NCI-H1694 treated with DMSO at 0.1 percent for 48 hours (cell line): ENCODE results near the gene GRID1.
"Not testable (repeated sequence)": the region's sequence is repeated elsewhere in the genome, so short reads cannot be mapped to it uniquely, and the experiment has no call there.

ENCODE experiments used
- DNase-seq: peaks from one replicate; lab custom pipeline; 2025; lab: John Stamatoyannopoulos, UW

Gene GRID1

DNA sequence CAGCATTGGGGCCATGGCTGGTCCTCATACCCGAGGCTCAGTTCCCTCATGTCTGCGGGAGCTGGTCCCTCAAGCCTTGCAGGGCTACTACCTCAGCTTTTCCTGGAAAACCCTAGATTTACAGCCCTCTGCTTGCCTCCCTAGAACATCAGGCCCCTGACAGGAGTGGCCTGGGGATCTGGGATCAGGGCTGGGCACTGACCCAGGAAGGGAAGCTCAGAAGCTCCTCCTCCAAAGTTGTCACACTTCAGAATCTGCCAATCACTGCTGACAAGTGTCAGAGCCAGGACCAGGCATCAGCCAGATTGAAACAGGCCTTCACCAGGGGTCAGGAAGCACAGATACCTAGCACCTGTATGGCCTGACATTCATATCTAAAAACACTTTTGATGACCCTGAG, 115.2 kb downstream of the GRID1 start:
- DNase-seq, result no peak

GRCh38 chr10:86250399-86250798, 116.2 kb downstream of the GRID1 start:
- DNase-seq, result no peak

DNA sequence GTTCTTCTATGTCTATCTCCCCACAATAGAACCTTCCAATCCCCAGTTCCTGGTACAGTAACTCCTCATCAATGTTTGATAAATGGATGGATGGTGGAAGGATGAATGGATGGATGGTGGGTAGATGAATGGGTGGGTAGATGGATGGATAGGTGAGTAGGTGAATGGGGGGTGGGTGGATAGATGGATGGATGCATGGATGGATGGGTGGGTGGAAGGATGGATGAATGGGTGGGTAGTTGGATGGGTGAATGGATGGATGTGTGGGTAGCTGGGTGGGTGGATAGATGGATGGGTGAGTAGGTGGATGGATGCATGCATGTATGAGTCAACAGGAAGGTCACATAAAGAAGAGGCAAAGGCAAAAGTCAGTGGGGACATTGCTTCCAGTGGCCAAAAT, 116.8 kb downstream of the GRID1 start:
- no peak for DNase-seq

DNA sequence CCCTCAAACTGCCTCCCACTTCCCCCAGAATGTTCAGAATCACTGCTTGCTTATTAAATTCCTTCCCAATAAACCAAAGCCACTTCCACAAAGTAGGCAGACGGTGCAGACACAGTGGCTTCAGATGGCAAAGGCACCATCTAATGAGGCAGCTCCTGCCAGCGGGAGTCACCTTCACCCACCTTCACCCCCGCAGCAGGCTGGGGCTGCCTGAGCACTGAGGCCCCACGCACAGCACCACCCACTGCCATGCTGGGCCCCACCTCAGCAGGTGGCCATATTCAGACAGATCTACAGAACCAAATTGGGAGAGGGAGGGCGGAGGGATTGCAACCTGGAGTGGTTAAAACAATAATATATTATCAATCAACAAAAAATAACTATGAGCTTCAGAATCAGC, 118.5 kb downstream of the GRID1 start:
- no peak for DNase-seq

DNA sequence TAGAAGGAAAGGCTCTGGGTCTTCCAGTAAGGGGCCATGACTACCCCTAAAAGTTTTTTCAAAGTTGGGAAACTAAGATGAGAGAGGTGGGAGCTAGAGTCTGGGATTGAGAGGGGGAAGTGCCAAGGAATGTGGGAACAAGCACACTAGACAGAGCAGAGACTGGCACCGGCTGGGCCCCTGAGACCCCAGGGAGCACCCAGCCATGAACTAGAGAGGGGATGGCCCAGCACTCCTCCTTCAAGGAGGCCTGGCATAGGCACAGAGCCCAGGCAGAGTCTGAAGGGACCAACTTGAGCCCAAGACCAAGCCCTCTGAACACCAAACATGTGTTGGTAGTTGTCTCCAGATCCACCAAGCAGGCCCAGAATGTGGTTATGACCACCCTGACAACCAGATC, 119.0 kb downstream of the GRID1 start:
- no peak for DNase-seq

- no peak for DNase-seq
Observed at GRCh38 chr10:86247073-86247472, 119.5 kb downstream of the GRID1 start.

- no peak for DNase-seq
Observed at GRCh38 chr10:86246279-86246940, 120.2 kb downstream of the GRID1 start.

- no peak for DNase-seq
Observed at GRCh38 chr10:86245015-86245394, 121.6 kb downstream of the GRID1 start.

DNA sequence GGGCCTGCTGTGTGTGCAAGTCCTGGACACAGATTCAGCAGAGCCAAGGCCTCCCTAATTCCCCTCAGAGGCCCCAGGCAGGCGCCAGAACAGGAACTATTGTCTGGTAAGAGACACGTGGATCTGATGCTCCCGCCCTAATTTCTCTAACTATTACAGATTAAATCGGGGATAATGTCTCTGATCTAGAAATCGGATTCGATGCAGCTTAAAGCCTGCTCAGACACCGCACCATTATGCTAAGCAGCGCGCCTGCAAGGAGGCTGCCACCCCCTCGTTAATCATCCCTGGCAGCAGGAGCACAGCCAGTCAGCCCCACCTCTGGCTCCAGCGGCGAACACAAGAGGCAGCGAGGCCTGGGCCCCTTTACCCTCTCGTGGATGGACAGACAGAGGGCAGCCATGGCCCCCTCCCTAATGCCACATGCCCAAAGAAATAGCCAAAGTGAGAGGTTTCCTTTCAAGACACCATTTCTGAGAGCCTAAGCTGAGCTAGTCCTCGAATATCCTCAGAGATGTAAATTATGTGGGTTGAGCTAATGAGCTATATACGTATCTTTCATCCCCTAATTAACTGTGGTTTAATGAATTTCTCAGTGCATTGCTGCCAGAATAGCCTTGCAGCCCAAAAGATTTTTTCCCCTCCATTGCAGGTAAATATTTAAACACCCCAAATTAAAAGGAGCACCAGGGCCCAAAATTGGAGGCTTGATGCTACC, 122.1 kb downstream of the GRID1 start:
- DNase-seq, result no peak

DNA sequence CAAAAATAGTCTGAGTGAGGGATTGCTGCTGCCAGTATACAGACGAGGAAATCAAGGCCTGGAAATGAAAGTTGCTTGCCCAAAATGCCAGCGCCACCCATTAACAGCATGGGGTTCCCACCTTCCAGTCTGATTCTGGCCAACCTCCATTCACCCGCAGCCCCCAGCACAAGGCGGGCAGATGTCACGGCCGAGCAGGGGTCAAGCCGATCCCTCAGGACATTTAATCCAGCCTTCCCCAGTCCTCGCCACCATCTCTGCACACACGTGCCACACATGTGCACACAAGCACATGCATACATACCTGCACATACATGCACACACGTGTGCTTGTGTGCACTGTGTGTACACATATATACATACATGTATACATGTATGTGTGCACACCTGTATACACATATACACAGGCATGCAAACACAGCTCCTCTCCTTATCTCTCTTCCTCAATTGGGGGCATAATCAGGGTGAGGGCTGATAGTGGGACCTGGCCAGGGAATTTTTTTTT, 122.9 kb downstream of the GRID1 start:
- DNase-seq, result no peak

GRCh38 chr10:86242761-86243160, 123.8 kb downstream of the GRID1 start:
- DNase-seq, result no peak

GRCh38 chr10:86238089-86238488, 128.5 kb downstream of the GRID1 start:
- DNase-seq, result not testable (repeated sequence)

- DNase-seq, result no peak
Observed at GRCh38 chr10:86234541-86235270, 131.9 kb downstream of the GRID1 start.

- no peak for DNase-seq
Observed at GRCh38 chr10:86234107-86234506, 132.5 kb downstream of the GRID1 start.

DNA sequence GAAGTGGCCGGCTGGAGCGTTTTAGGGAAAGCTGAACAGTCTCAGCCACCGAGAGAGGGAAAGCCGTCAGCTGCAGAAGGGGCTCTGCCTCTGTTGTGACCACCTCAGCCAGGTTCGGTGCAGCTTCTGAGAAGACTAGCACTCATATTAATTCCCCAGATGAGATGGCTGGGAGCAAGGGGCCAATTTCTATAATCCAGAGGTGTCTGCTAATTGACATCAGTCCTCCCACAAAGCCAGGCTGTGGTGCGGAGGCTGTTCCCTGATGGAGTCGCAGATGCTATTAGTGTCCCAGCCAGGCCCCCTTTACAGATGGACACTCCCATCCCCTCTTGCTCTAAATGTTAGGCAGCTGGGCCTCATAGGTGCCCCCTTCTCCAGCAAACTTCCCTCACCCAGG, 133.5 kb downstream of the GRID1 start:
- no peak for DNase-seq

DNA sequence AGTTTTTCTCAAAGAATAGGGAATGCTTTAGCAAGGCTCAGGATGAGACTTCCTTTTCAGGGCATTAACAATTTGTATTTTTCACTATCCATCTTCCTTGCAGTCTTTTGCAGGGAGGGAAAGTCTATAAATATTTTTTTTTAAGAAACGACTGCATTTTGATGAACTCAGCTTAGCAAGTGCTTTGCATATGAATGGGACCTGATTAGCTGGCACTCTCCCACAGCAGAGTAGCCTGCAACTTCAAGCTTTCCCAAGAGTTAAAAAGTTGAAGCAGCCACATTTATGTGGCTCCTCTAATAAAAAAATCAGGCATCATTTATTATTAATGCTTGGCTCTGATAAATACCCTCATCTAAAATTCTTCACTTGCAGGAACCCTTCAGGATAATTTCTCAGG, 134.0 kb downstream of the GRID1 start:
- no peak for DNase-seq

DNA sequence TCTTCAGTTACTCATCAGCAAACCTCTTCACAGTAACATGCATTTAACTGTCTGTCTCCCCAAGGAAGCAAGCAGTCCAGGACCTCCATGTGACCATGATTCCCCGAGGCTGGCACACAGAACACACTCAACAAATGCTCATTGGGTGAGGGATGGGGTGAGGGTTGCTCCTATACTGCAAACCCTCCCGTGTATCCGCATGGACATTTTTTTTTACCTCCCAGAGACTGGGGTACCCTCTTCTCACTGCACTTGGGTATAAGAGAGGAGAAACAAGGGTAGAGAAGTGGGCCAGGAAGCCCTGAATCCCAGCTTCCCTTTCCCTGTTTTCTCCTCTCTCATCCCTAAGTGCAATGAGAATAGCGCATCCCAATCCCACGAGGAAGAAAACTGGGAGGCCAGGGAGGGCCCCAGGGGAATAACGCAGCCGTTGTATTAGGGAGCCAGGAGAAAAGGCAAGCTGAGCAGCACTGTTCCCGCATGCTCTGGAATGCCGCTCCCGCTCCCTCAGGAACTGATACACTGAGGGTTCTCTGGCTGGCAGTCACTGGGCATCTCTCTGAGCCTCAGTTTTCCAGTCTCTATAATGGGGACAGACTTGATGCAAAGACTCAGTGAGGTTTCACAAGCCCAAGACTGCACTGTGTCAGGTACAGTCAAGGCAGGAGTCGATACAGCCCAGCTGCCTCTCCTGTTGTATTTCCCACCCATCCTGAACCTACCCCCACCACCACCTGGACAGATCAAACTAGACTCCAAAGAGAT, 134.6 kb downstream of the GRID1 start:
- no peak for DNase-seq

GRCh38 chr10:86230557-86231180, 135.9 kb downstream of the GRID1 start:
- no peak for DNase-seq

DNA sequence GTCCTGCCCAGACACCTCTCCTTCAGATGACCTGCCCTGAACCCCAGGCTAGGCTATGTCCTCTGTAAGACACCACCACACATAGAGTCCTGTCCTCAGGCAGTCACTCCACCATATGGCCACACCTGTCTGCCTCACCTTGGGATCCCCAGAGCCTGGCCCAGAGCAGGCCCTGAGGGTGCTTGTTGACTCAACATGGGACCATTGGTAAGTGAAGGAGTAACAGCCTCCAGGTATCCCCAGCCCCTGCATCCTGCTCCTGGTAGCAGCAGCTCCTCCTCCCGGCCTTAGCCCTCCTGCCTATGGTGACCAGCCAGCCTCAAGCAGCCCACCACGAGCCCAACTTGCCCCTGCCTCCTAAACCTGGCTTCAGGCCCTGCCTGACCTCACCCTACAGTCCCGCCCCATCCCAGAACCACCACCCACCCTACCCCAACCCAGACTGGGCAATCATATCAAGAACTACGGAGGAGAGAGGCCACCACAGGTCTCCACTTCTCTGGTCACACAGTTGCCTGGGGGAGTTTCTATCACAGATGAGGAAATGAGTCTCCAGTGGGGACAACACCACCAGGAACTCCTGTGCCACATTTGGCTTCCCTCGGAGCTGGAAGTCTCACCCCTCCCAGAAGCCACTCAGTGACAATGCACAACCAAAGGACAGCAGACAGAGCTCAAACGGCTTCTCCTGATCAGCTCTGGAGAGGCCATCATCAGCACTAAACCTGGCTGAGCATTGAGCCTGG, 136.6 kb downstream of the GRID1 start:
- no peak for DNase-seq

GRCh38 chr10:86229376-86229775, 137.2 kb downstream of the GRID1 start:
- DNase-seq, result no peak
